H1 (cell line): ENCODE data around the gene ROGDI. TPM values are rescaled to one million over a fixed set of nuclear protein-coding genes. Genes with fewer than 3 reads are reported as not detected.

ENCODE experiments used
- ATF2 ChIP-seq: IDR thresholded peaks from 2 replicates; pipeline ENCODE4 v1.6.1; 2012; ENCODE audit warnings: low read length, inconsistent platforms
- BACH1 ChIP-seq: IDR thresholded peaks from 2 replicates; pipeline ENCODE4 v1.6.1; 2012; ENCODE audit warnings: low read length, improper control_type of control experiment
- RFX5 ChIP-seq: IDR thresholded peaks from 2 replicates; pipeline ENCODE4 v1.6.1; 2011; ENCODE audit warnings: low read depth, low read length, improper control_type of control experiment, borderline replicate concordance
- SP2 ChIP-seq: IDR thresholded peaks from 2 replicates; pipeline ENCODE4 v1.6.1; 2012; ENCODE audit warnings: mild to moderate bottlenecking, low read length, inconsistent platforms
- YY1 ChIP-seq: IDR thresholded peaks from 2 replicates; pipeline ENCODE4 v1.6.1; 2011; ENCODE audit warnings: low read depth, mild to moderate bottlenecking, low read length
- polyA plus RNA-seq, 7 experiments: library from polyadenylated mRNA; depleted of rRNA in 3 of 7; stranded (reverse) in 5 of 7; unstranded in 2 of 7; fragments of >200 nt in 5 of 7; fragments of 200-250 nt in 2 of 7; gene quantifications; 1 replicate in 5 of 7; 2 replicates in 1 of 7; 4 replicates in 1 of 7; pipeline versions ENCODE4 v1.2.1 to v1.2.3, GENCODE V29; 2011 to 2013; ENCODE audit warnings: missing spikeins in 2 of 7, mixed read lengths in 2 of 7
- total RNA-seq: library from RNA; stranded (reverse); fragmentation: NEBNext Ultra II Directional; extraction: Animal tissue kit (Norgen Biotek cat#: 25700); gene quantifications from 2 replicates; pipeline ENCODE4 v1.2.1, GENCODE V29; 2021

ROGDI gene
- total and polyA plus RNA-seq, 2 of the 8 experiments (the other 6 are each of a cell fraction or from before 2014, with no cell fraction given), result 27.4 to 68.4 TPM

- TF ChIP-seq RFX5 (no peak), YY1 (no peak), SP2 (no peak), ATF2 (no peak), BACH1 (no peak)
Measured at GRCh38 chr16:4828567-4829321, 26.3 kb upstream of the ROGDI start (continued).
